Measurements from ENCODE around the gene RITA1. TPM values are rescaled to one million over a fixed set of nuclear protein-coding genes. Genes with fewer than 3 reads are reported as not detected.

The RITA1 gene
- total RNA-seq, 2 experiments from 2014 or later, result 21.0 to 22.6 TPM

DNA sequence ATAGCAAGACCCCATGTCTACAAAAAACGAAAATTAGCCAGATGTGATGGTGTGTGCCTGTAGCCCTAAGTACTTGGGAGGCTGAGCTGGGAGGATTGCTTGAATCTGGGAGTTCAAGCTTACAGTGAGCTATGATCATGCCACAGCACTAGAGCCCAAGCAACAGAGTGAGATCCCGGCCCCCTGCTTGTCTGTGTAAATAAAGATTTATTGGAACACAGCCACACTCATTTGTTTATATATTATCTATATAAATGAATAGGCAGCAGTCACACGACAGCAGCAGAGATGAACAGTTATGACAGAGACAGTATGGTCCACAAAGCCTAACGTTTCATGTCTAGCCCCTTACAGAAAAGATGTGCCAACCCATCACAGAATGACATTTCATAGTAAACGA lies 15.1 kb upstream of the RITA1 start:
- ChIA-PET POLR2A (no interaction called here), CTCF (no interaction called here)
- ATAC-seq, result no peak
- Mint-ChIP-seq H3K4me3 (no peak overlapping the region), H3K27me3 (ENCODE audit: low read depth) (no peaks in the 10 kb centered on the region), H3K27ac (no peak overlapping the region), H3K4me1 (ENCODE audit: low read depth) (peaks cover 2% of the 10 kb centered on the region), H3K36me3 (ENCODE audit: low read depth) (peaks cover 60% of the 10 kb centered on the region), H3K9me3 (ENCODE audit: insufficient read depth) (no peaks in the 10 kb centered on the region)
- no peak for DNase-seq

- POLR2A ChIA-PET, result no interaction called here
Measured at GRCh38 chr12:113170926-113171325, 14.6 kb upstream of the RITA1 start.

GRCh38 chr12:113171543-113171942 lies 14.0 kb upstream of the RITA1 start:
- H3K36me3 Mint-ChIP-seq (ENCODE audit: low read depth), result peaks cover 59% of the 10 kb centered on the region
- DNase-seq (no peak), ATAC-seq (no peak)
- ChIA-PET POLR2A (no interaction called here), CTCF (interaction anchor here (1.4 to 2.1 kb wide), 3 partner anchors 23 to 179 kb away, joined by 3 to 6 read pairs (median 3); no protein-coding TSS in a partner anchor)
- H3K4me3 Mint-ChIP-seq, result no peak overlapping the region
- H3K4me1 Mint-ChIP-seq (ENCODE audit: low read depth), result peaks cover 2% of the 10 kb centered on the region
- no peaks in the 10 kb centered on the region for H3K9me3 Mint-ChIP-seq (ENCODE audit: insufficient read depth)
- H3K27ac Mint-ChIP-seq, result no peak overlapping the region
- no peaks in the 10 kb centered on the region for H3K27me3 Mint-ChIP-seq (ENCODE audit: low read depth)

More at GRCh38 chr12:113170926-113171325, 14.6 kb upstream of the RITA1 start:
- H3K27ac Mint-ChIP-seq, result no peak overlapping the region
- no peaks in the 10 kb centered on the region for H3K9me3 Mint-ChIP-seq (ENCODE audit: insufficient read depth)
- H3K27me3 Mint-ChIP-seq (ENCODE audit: low read depth), result no peaks in the 10 kb centered on the region
- peaks cover 2% of the 10 kb centered on the region for H3K4me1 Mint-ChIP-seq (ENCODE audit: low read depth)
- H3K4me3 Mint-ChIP-seq, result no peak overlapping the region
- DNase-seq (no peak), ATAC-seq (no peak)
- peaks cover 59% of the 10 kb centered on the region for H3K36me3 Mint-ChIP-seq (ENCODE audit: low read depth)
- CTCF ChIA-PET, result interaction anchor here (2.1 kb wide), 1 partner anchor 178 kb away, joined by 6 read pairs; no protein-coding TSS in a partner anchor

DNA sequence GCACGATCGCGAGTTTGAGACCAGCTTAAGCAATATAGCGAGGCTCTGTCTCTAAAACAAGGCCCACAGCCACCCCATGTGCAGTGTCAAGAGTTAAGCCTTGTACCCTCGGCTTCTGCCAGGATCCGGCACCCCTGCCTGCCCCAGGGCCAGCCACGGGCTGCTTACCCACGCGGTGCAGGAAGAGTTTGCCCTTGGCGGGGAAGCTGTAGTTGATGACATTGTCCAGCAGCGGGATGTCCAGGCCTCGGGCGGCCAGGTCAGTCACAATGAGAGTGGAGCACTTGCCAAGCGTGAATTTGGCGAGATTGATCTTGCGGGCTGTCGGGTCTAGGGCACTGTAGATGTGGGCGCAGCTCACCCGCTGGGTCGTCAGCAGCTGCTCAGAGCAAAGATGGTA lies 13.3 kb upstream of the RITA1 start:
- ChIA-PET POLR2A (no interaction called here), CTCF (interaction anchor here (0.6 to 3.6 kb wide), 8 partner anchors 11 to 180 kb away, joined by 3 to 29 read pairs (median 4); no protein-coding TSS in a partner anchor)
- Mint-ChIP-seq H3K27ac (no peak overlapping the region), H3K36me3 (ENCODE audit: low read depth) (peaks cover 62% of the 10 kb centered on the region), H3K4me1 (ENCODE audit: low read depth) (peaks cover 2% of the 10 kb centered on the region), H3K27me3 (ENCODE audit: low read depth) (no peaks in the 10 kb centered on the region), H3K4me3 (no peak overlapping the region), H3K9me3 (ENCODE audit: insufficient read depth) (no peaks in the 10 kb centered on the region)
- no peak for DNase-seq
- no peak for ATAC-seq

DNA sequence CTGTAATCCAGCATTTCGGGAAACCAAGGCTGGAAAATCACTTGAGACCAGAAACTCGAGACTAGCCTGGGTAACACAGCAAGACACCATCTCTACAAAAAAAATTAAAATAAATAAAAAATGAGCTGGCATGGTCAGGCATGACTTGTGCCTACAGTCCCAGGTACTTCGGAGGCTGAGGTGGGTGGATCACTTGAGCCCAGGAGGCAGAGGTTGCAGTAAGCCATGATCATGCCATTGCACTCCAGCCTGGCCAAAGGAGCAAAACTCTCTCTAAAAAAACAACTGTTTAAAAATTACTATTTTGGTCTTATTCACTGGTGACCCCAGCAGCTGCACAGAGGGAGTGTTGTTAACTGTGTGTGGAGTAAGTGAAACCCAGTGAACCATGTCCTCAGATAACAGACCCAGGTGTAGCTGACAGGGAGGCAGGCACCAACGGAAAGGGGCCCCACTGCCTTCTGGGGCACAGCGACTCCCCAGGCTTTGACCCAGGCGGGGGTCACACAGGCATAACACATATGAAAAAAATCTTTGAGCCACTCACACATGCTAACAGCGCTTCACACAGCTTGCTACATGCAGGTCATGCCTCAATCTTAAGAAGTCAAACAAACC lies 12.3 kb upstream of the RITA1 start:
- Mint-ChIP-seq H3K4me3 (no peak overlapping the region), H3K9me3 (ENCODE audit: insufficient read depth) (no peaks in the 10 kb centered on the region), H3K36me3 (ENCODE audit: low read depth) (peaks cover 72% of the 10 kb centered on the region), H3K27ac (no peak overlapping the region), H3K27me3 (ENCODE audit: low read depth) (no peaks in the 10 kb centered on the region), H3K4me1 (ENCODE audit: low read depth) (peaks cover 2% of the 10 kb centered on the region)
- CTCF ChIA-PET, result interaction anchor here (0.7 to 3.6 kb wide), 14 partner anchors 8 to 181 kb away, joined by 3 to 29 read pairs (median 6); partner anchors contain the start of genes DDX54 and RASAL1
- no peak for ATAC-seq
- POLR2A ChIA-PET, result no interaction called here
- no peak for DNase-seq

DNA sequence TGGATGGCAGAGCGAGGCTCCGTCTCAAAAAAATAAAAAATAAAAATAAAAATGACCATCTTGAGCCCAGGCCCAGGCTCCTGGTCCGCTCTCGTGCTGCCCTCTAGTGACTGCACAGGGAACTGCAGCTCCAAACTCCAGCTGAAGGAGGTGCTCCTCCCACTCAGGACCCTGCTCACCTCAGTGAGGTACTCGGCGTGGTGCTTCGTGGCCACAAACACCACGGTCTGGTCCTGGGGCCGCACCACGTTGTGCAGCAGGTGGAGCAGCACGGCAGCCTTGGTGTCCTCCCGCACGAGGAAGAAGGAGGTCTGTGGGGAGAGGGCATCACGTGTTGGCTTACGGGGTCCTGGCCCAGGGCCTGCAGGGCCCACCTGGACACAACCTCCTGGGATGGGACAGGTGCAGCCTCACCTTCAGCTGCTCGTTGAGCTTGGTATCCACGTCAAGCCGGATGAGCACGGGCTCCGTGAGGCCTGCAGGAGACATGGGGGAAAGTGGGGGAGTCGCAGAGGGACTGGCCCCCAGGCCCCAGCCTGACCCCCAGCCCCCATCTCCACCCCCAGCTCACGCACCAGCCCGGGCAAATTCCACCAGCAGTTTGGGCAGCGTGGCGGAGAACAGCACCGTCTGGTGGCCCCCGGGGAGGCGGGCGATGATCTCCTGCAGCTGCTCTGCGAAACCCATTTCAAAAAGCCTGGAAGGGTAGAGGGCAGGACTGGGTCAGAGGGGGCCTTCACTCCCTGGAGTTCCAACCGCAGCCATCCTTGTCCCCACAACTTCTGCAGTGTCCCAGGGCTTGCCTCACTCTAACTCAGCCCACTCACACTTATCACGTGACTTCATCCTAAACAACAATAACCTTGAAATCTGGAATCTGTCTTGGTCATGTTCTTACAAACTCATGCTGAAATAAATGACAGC lies 10.8 kb upstream of the RITA1 start:
- POLR2A ChIA-PET, result interaction anchor here (0.6 to 1.4 kb wide), 3 partner anchors 11 to 21 kb away, joined by 3 read pairs; partner anchors contain the start of genes DDX54 and RITA1
- H3K27me3 Mint-ChIP-seq (ENCODE audit: low read depth), result no peaks in the 10 kb centered on the region
- no peaks in the 10 kb centered on the region for H3K9me3 Mint-ChIP-seq (ENCODE audit: insufficient read depth)
- H3K36me3 Mint-ChIP-seq (ENCODE audit: low read depth), result peaks cover 76% of the 10 kb centered on the region
- no peak overlapping the region for H3K4me3 Mint-ChIP-seq
- H3K27ac Mint-ChIP-seq, result peak overlapping the region; percentile 63
- ATAC-seq (peak; percentile 78), DNase-seq (peak; percentile 81)
- CTCF ChIA-PET, result interaction anchor here (0.5 to 3.6 kb wide), 26 partner anchors 9 to 274 kb away, joined by 3 to 29 read pairs (median 4); partner anchors contain the start of genes CFAP73, DDX54 and RASAL1
- H3K4me1 Mint-ChIP-seq (ENCODE audit: low read depth), result peaks cover 2% of the 10 kb centered on the region

DNA sequence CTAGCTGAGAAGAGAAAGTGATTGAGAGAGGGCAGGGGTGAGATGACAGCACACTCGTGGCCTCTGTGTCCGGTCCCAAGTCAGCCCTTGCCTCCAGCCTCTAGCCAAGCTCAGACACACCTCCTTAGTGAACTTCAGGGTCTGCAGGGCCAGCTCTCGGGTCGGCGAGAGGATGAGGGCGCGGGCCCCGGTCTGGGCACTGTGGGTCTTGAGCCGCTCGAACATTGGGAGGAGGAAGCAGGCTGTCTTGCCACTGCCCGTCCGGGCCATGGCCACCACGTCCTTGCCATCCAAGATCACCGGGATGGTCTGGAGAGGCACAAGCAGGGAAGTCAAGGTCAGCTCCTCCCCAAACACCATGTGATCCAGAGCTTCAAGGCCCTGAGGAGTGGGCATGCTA lies 6.5 kb upstream of the RITA1 start:
- ChIA-PET POLR2A (no interaction called here), CTCF (no interaction called here)
- Mint-ChIP-seq H3K27ac (no peak overlapping the region), H3K4me3 (no peak overlapping the region), H3K36me3 (ENCODE audit: low read depth) (peaks cover 66% of the 10 kb centered on the region), H3K27me3 (ENCODE audit: low read depth) (no peaks in the 10 kb centered on the region), H3K9me3 (ENCODE audit: insufficient read depth) (no peaks in the 10 kb centered on the region), H3K4me1 (ENCODE audit: low read depth) (peaks cover 20% of the 10 kb centered on the region)
- DNase-seq, result no peak
- ATAC-seq, result no peak

- no peak overlapping the region for H3K27ac Mint-ChIP-seq
- H3K4me1 Mint-ChIP-seq (ENCODE audit: low read depth), result peaks cover 18% of the 10 kb centered on the region
- POLR2A ChIA-PET, result interaction anchor here (1.1 kb wide), 1 partner anchor 16 kb away, joined by 3 read pairs; no protein-coding TSS in a partner anchor
- CTCF ChIA-PET, result no interaction called here
- DNase-seq (no peak), ATAC-seq (no peak)
- no peak overlapping the region for H3K4me3 Mint-ChIP-seq
- H3K27me3 Mint-ChIP-seq (ENCODE audit: low read depth), result no peaks in the 10 kb centered on the region
- H3K9me3 Mint-ChIP-seq (ENCODE audit: insufficient read depth), result no peaks in the 10 kb centered on the region
- H3K36me3 Mint-ChIP-seq (ENCODE audit: low read depth), result peaks cover 59% of the 10 kb centered on the region
Measured at GRCh38 chr12:113180333-113180732, 5.2 kb upstream of the RITA1 start.

DNA sequence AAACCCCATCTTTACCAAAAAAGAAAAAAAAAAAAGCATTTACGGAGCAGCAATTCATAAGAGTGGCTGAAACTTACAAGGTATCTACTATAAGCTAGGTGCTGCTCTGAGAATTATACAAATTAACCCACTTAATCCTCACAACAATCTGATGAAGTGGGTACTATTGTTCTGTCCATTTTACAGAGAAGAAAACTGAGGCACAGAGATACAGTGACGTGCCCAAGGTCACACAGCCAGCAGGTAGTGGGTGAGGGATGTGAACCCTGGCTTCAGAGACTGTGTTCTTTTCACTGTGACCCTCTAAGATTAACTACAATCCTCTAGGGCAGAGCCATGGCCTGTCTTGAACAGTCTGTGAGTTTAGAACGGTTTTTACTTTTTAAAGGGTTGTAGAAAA lies 3.5 kb upstream of the RITA1 start:
- ChIA-PET POLR2A (no interaction called here), CTCF (no interaction called here)
- DNase-seq, result no peak
- Mint-ChIP-seq H3K4me1 (ENCODE audit: low read depth) (peaks cover 28% of the 10 kb centered on the region), H3K9me3 (ENCODE audit: insufficient read depth) (no peaks in the 10 kb centered on the region), H3K27ac (peak overlapping the region; percentile 57), H3K4me3 (no peak overlapping the region), H3K27me3 (ENCODE audit: low read depth) (no peaks in the 10 kb centered on the region), H3K36me3 (ENCODE audit: low read depth) (peaks cover 59% of the 10 kb centered on the region)
- ATAC-seq, result no peak

GRCh38 chr12:113183030-113183589 lies 2.4 kb upstream of the RITA1 start:
- Mint-ChIP-seq H3K9me3 (ENCODE audit: insufficient read depth) (no peaks in the 10 kb centered on the region), H3K4me3 (peak overlapping the region; percentile 97), H3K4me1 (ENCODE audit: low read depth) (peaks cover 35% of the 10 kb centered on the region), H3K27me3 (ENCODE audit: low read depth) (no peaks in the 10 kb centered on the region), H3K27ac (peak overlapping the region; percentile 66), H3K36me3 (ENCODE audit: low read depth) (peaks cover 54% of the 10 kb centered on the region)
- POLR2A ChIA-PET, result no interaction called here
- CTCF ChIA-PET, result interaction anchor here (2.1 kb wide), 1 partner anchor 9 kb away, joined by 14 read pairs; no protein-coding TSS in a partner anchor
- DNase-seq, result no peak
- no peak for ATAC-seq

GRCh38 chr12:113184098-113184899 lies 1.2 kb upstream of the RITA1 start:
- peaks cover 48% of the 10 kb centered on the region for H3K36me3 Mint-ChIP-seq (ENCODE audit: low read depth)
- peak overlapping the region; percentile 97 for H3K4me3 Mint-ChIP-seq
- ChIA-PET CTCF (interaction anchor here (1.0 to 2.1 kb wide), 2 partner anchors 11 to 240 kb away, joined by 4 to 14 read pairs; no protein-coding TSS in a partner anchor), POLR2A (interaction anchor here (0.7 to 2.2 kb wide), 6 partner anchors 8 to 207 kb away, joined by 4 to 12 read pairs (median 6); partner anchors contain the start of gene OAS2)
- no peaks in the 10 kb centered on the region for H3K27me3 Mint-ChIP-seq (ENCODE audit: low read depth)
- ATAC-seq (peak; percentile 74), DNase-seq (no peak)
- H3K9me3 Mint-ChIP-seq (ENCODE audit: insufficient read depth), result no peaks in the 10 kb centered on the region
- H3K27ac Mint-ChIP-seq, result peak overlapping the region; percentile 98
- peaks cover 35% of the 10 kb centered on the region for H3K4me1 Mint-ChIP-seq (ENCODE audit: low read depth)
